Stimulated activated naive CD8-positive, alpha-beta T cell treated with anti-CD3 and anti-CD28 coated beads, Interleukin-15, amount 100 ng/mL, for 72 hours (primary cell): ENCODE results near the gene PAX5.

ENCODE experiments used
- ATAC-seq: fragments of 150-1000 bp; cut with Tn5 transposase; 2 replicates; pipeline ENCODE4 v1.10.0; 2021; ENCODE audit warnings: mild to moderate bottlenecking, moderate library complexity
- DNase-seq, 2 donors: peaks; one replicate each; pipeline ENCODE4 v3.0.0; 2021 to 2022
- H3K27ac Mint-ChIP-seq, 2 donors: one replicate each; pipeline ENCODE4 v1.8.0; 2022; ENCODE audit warnings: mild to moderate bottlenecking in 2 of 2, mixed read lengths in 2 of 2, moderate library complexity in 2 of 2
- H3K27me3 Mint-ChIP-seq: one replicate; pipeline ENCODE4 v1.8.0; 2022; ENCODE audit warnings: mixed read lengths
- H3K4me1 Mint-ChIP-seq: one replicate; pipeline ENCODE4 v1.8.0; 2022; ENCODE audit warnings: mild to moderate bottlenecking, mixed read lengths
- H3K4me3 Mint-ChIP-seq, 2 donors: one replicate each; pipeline ENCODE4 v1.8.0; 2022; ENCODE audit warnings: mild to moderate bottlenecking in 2 of 2, mixed read lengths in 2 of 2, moderate library complexity in 1 of 2
- H3K9me3 Mint-ChIP-seq, 2 donors: one replicate each; pipeline ENCODE4 v1.8.0; 2022; ENCODE audit warnings: mixed read lengths in 2 of 2

Gene PAX5

GRCh38 chr9:37042421-37042820, 8.4 kb upstream of the PAX5 start:
- H3K9me3 Mint-ChIP-seq = no peaks in the 10 kb centered on the region
- no peak overlapping the region for H3K4me3 Mint-ChIP-seq

GRCh38 chr9:37040508-37041127, 6.5 kb upstream of the PAX5 start:
- peaks cover 95% of the 10 kb centered on the region for H3K27me3 Mint-ChIP-seq
- peaks cover 28% of the 10 kb centered on the region for H3K4me1 Mint-ChIP-seq
- no peak for ATAC-seq

More at GRCh38 chr9:37042421-37042820, 8.4 kb upstream of the PAX5 start:
- H3K27me3 Mint-ChIP-seq = peaks cover 93% of the 10 kb centered on the region
- ATAC-seq (no peak), DNase-seq (no peak)
- H3K4me1 Mint-ChIP-seq = peaks cover 10% of the 10 kb centered on the region
- H3K27ac Mint-ChIP-seq = no peak overlapping the region

GRCh38 chr9:37038943-37039464, 4.9 kb upstream of the PAX5 start:
- no peaks in the 10 kb centered on the region for H3K9me3 Mint-ChIP-seq
- H3K27ac Mint-ChIP-seq = no peak overlapping the region
- H3K4me3 Mint-ChIP-seq = no peak overlapping the region
- H3K4me1 Mint-ChIP-seq = peaks cover 43% of the 10 kb centered on the region
- DNase-seq (no peak), ATAC-seq (no peak)
- peaks cover 96% of the 10 kb centered on the region for H3K27me3 Mint-ChIP-seq

More at GRCh38 chr9:37040508-37041127, 6.5 kb upstream of the PAX5 start:
- Mint-ChIP-seq H3K9me3 (no peaks in the 10 kb centered on the region), H3K4me3 (no peak overlapping the region), H3K27ac (no peak overlapping the region)
- no peak for DNase-seq

GRCh38 chr9:37038302-37038942, 4.4 kb upstream of the PAX5 start:
- Mint-ChIP-seq H3K4me3 (peak overlapping the region; percentile 84 to 90), H3K27me3 (peaks cover 96% of the 10 kb centered on the region), H3K4me1 (peaks cover 48% of the 10 kb centered on the region), H3K27ac (no peak overlapping the region), H3K9me3 (no peaks in the 10 kb centered on the region)
- no peak for ATAC-seq
- DNase-seq = no peak

- Mint-ChIP-seq H3K27ac (peak overlapping the region; percentile 21 to 77), H3K9me3 (no peaks in the 10 kb centered on the region), H3K27me3 (peaks cover 96% of the 10 kb centered on the region), H3K4me3 (peak overlapping the region; percentile 84 to 90), H3K4me1 (peaks cover 53% of the 10 kb centered on the region)
- ATAC-seq = peak; percentile 19
- DNase-seq = peak in 1 of 2 donors; percentile 37
Measured at GRCh38 chr9:37037503-37038301, 3.6 kb upstream of the PAX5 start.

GRCh38 chr9:37036776-37037502, 2.9 kb upstream of the PAX5 start:
- H3K4me1 Mint-ChIP-seq = peaks cover 56% of the 10 kb centered on the region
- H3K4me3 Mint-ChIP-seq = peak overlapping the region; percentile 84 to 90
- peak; percentile 56 for ATAC-seq
- H3K27me3 Mint-ChIP-seq = peaks cover 96% of the 10 kb centered on the region
- H3K27ac Mint-ChIP-seq = peak overlapping the region; percentile 21 to 77
- H3K9me3 Mint-ChIP-seq = no peaks in the 10 kb centered on the region
- peak in 1 of 2 donors; percentile 49 for DNase-seq

GRCh38 chr9:37036371-37036775, 2.3 kb upstream of the PAX5 start:
- H3K27ac Mint-ChIP-seq = no peak overlapping the region
- H3K27me3 Mint-ChIP-seq = peaks cover 96% of the 10 kb centered on the region
- ATAC-seq = no peak
- H3K4me1 Mint-ChIP-seq = peaks cover 56% of the 10 kb centered on the region
- H3K9me3 Mint-ChIP-seq = no peaks in the 10 kb centered on the region
- DNase-seq = peak in 1 of 2 donors; percentile 31
- H3K4me3 Mint-ChIP-seq = peak overlapping the region; percentile 84 to 90

GRCh38 chr9:37035648-37036370, 1.7 kb upstream of the PAX5 start:
- Mint-ChIP-seq H3K4me1 (peaks cover 60% of the 10 kb centered on the region), H3K4me3 (peak overlapping the region; percentile 84 to 90), H3K27me3 (peaks cover 96% of the 10 kb centered on the region), H3K27ac (no peak overlapping the region), H3K9me3 (no peaks in the 10 kb centered on the region)
- no peak for ATAC-seq
- DNase-seq = no peak

GRCh38 chr9:37034938-37035647, 1.0 kb upstream of the PAX5 start:
- Mint-ChIP-seq H3K9me3 (no peaks in the 10 kb centered on the region), H3K27me3 (peaks cover 97% of the 10 kb centered on the region), H3K27ac (no peak overlapping the region), H3K4me1 (peaks cover 67% of the 10 kb centered on the region), H3K4me3 (peak overlapping the region; percentile 84 to 90)
- ATAC-seq (no peak), DNase-seq (no peak)

GRCh38 chr9:37034305-37034937, 353 bp upstream of the PAX5 start:
- peak; percentile 50 to 55 for DNase-seq
- ATAC-seq = peak; percentile 58
- H3K4me3 Mint-ChIP-seq = peak overlapping the region; percentile 84 to 90
- H3K4me1 Mint-ChIP-seq = peaks cover 74% of the 10 kb centered on the region
- H3K9me3 Mint-ChIP-seq = no peaks in the 10 kb centered on the region
- H3K27ac Mint-ChIP-seq = no peak overlapping the region
- H3K27me3 Mint-ChIP-seq = peaks cover 100% of the 10 kb centered on the region

GRCh38 chr9:37033141-37033540, 927 bp downstream of the PAX5 start:
- no peak for DNase-seq
- ATAC-seq = no peak
- Mint-ChIP-seq H3K4me3 (peak overlapping the region; percentile 46 to 49), H3K27ac (no peak overlapping the region), H3K4me1 (peaks cover 82% of the 10 kb centered on the region), H3K27me3 (peaks cover 100% of the 10 kb centered on the region), H3K9me3 (no peaks in the 10 kb centered on the region)

GRCh38 chr9:37032713-37033112, 1.4 kb downstream of the PAX5 start:
- no peak for DNase-seq
- H3K4me1 Mint-ChIP-seq = peaks cover 83% of the 10 kb centered on the region
- ATAC-seq = no peak

GRCh38 chr9:37031902-37032301, 2.2 kb downstream of the PAX5 start:
- H3K27ac Mint-ChIP-seq = no peak overlapping the region
- peaks cover 83% of the 10 kb centered on the region for H3K4me1 Mint-ChIP-seq
- ATAC-seq (no peak), DNase-seq (no peak)
- no peaks in the 10 kb centered on the region for H3K9me3 Mint-ChIP-seq
- H3K4me3 Mint-ChIP-seq = no peak overlapping the region
- H3K27me3 Mint-ChIP-seq = peaks cover 100% of the 10 kb centered on the region

More at GRCh38 chr9:37032713-37033112, 1.4 kb downstream of the PAX5 start:
- Mint-ChIP-seq H3K4me3 (no peak overlapping the region), H3K9me3 (no peaks in the 10 kb centered on the region), H3K27me3 (peaks cover 100% of the 10 kb centered on the region), H3K27ac (no peak overlapping the region)

- H3K4me1 Mint-ChIP-seq = peaks cover 82% of the 10 kb centered on the region
- H3K4me3 Mint-ChIP-seq = no peak overlapping the region
- ATAC-seq (no peak), DNase-seq (no peak)
- peaks cover 100% of the 10 kb centered on the region for H3K27me3 Mint-ChIP-seq
- no peak overlapping the region for H3K27ac Mint-ChIP-seq
- no peaks in the 10 kb centered on the region for H3K9me3 Mint-ChIP-seq
Measured at GRCh38 chr9:37031081-37031480, 3.0 kb downstream of the PAX5 start.
